Heart left ventricle (tissue), 16 donors: ENCODE results near the gene C12orf75. TPM values are rescaled to one million over a fixed set of nuclear protein-coding genes. Genes with fewer than 3 reads are reported as not detected.

Source experiments
- ATAC-seq, 4 donors: fragments of 200-7000 bp; cut with Tn5 transposase; one replicate each; pipeline ENCODE4 v1.9.1; 2020 to 2022; ENCODE audit warnings: moderate library complexity in 4 of 4, mild to moderate bottlenecking in 3 of 4, moderate number of reproducible peaks in 1 of 4
- DNase-seq, 5 donors: peaks; one replicate each; pipeline ENCODE4 v3.0.0-alpha.2; 2020
- H3K27ac ChIP-seq, 12 donors: fragments of 200-600 bp; sonication (generic) in 4 of 12; one replicate each; pipeline versions ENCODE4 v1.5.0 to v1.8.0; 2016 to 2022; ENCODE audit warnings: mild to moderate bottlenecking in 2 of 12
- H3K27me3 ChIP-seq, 9 donors: fragments of 200-600 bp; sonication (generic) in 2 of 9; one replicate each; pipeline versions ENCODE4 v1.5.1 to v1.8.0; 2016 to 2022; ENCODE audit warnings: mild to moderate bottlenecking in 3 of 9
- H3K36me3 ChIP-seq, 9 donors: fragments of 200-600 bp; sonication (generic) in 2 of 9; one replicate each; pipeline versions ENCODE4 v1.5.0 to v1.8.0; 2018 to 2022; ENCODE audit warnings: mild to moderate bottlenecking in 2 of 9
- H3K4me1 ChIP-seq, 12 donors: fragments of 200-600 bp; sonication (generic) in 4 of 12; one replicate each; pipeline versions ENCODE4 v1.5.0 to v1.8.0; 2016 to 2022; ENCODE audit warnings: mild to moderate bottlenecking in 3 of 12
- H3K4me3 ChIP-seq, 12 donors: fragments of 200-600 bp; sonication (generic) in 4 of 12; one replicate each; pipeline versions ENCODE4 v1.5.0 to v1.8.0; 2017 to 2022; ENCODE audit warnings: mild to moderate bottlenecking in 9 of 12, moderate library complexity in 4 of 12
- H3K9me3 ChIP-seq, 12 donors: fragments of 200-600 bp; sonication (generic) in 4 of 12; one replicate each; pipeline versions ENCODE4 v1.5.0 to v1.8.0; 2016 to 2022; ENCODE audit warnings: mild to moderate bottlenecking in 1 of 12
- CTCF ChIP-seq, 12 donors: fragments of 200-600 bp; sonication (generic) in 4 of 12; IDR thresholded peaks; one replicate each; pipeline versions ENCODE4 v1.5.0 to v1.8.0; 2018 to 2022; ENCODE audit warnings: antibody characterized with exemption in 12 of 12, mild to moderate bottlenecking in 5 of 12
- POLR2A ChIP-seq, 2 donors: fragments of 450-650 bp; IDR thresholded peaks; one replicate each; pipeline ENCODE4 v1.6.1; 2017; ENCODE audit warnings: antibody characterized with exemption in 2 of 2, mild to moderate bottlenecking in 2 of 2, moderate library complexity in 2 of 2
- WGBS, 4 donors: extraction: QIAGEN DNeasy Blood & Tissue Kit in 2 of 4; methylation state at CpG; one replicate each; pipeline versions ENCODE4 v1.1.5 to v1.1.7; 2013 to 2018; 5-methylcytosine and 5-hydroxymethylcytosine counted together
- intact Hi-C, 10 donors: fragments of 100-400 bp; cut with DNase I; formaldehyde crosslinking; loops; one replicate each; pipeline versions ENCODE4 v1.11.1 to v1.14.2; 2022
- polyA plus RNA-seq, 2 donors: library from polyadenylated mRNA; stranded (reverse); fragments of 200-250 nt; gene quantifications; one replicate each; pipeline ENCODE4 v1.2.3, GENCODE V29; 2013
- total RNA-seq, 9 donors: library from RNA; depleted of rRNA in 2 of 9; stranded (reverse); fragments of >200 nt in 2 of 9; fragmentation: NEBNext Ultra II Directional in 3 of 9; extraction: Animal tissue kit (Norgen Biotek cat#: 25700) in 3 of 9; gene quantifications; one replicate each; pipeline versions ENCODE4 v1.1.0 to v1.2.4, GENCODE V29; 2016 to 2023
- donor health status: ischemic (EF 13 %, LVEDD 7.1; RV severe dilation, severe dysfunction).
- donor health status: healthy with polysubstance abuse.
- donor health status: DM: no; HTN: yes; CAD: no.
- donor health status: DM: no; HTN: no; CAD: no.
- donor health status: ischemic (EF 25% LVEDD 6.9; RV normal size, moderate dysfunction).
- donor health status: ischemic (EF 25% LVEDD 5.7; RV mildly dilated, moderate dysfunction).
- donor health status: healthy.
- donor health status: DM: yes; HTN: yes; CAD: no.
- donor health status: ischemic (EF 35%, LVEDD 5.7; RV mildly dilated, moderate dysfunction).
- donor health status: nonischemic (EF 11% LVEDD 7.7; RV severe dilation, severe dysfunction).
- donor health status: DM: yes; HTN: yes; CAD: no.
- donor health status: PGD.
- donor health status: ischemic (EF 29% LVEDD 5.4; RV normal size, mild dysfunction).
- donor health status: nonischemic (EF 23%, LVEDD 6.1; RV moderate dilation, normal function).

Gene C12orf75
- total and polyA plus RNA-seq, 11 donors = 0.33 to 14.5 (median 1.4) TPM; not detected in 1

GRCh38 chr12:105316931-105317852, 13.3 kb upstream of the C12orf75 start:
- no peak for TF ChIP-seq POLR2A (IDR thresholded peaks at IDR 0.05)
- no peak for TF ChIP-seq CTCF (IDR thresholded peaks at IDR 0.05)
- Histone ChIP-seq H3K27me3 (no peaks in the 10 kb centered on the region), H3K27ac (no peak overlapping the region), H3K4me1 (no peaks in the 10 kb centered on the region), H3K9me3 (peaks cover 0 to 10% (median 3%) of the 10 kb centered on the region in 12 donors), H3K4me3 (no peak overlapping the region), H3K36me3 (no peaks in the 10 kb centered on the region)
- WGBS, 4 donors = 88 to 92% (median 88%) methylated on average over 4 of the region's 4 CpGs
- no peak for DNase-seq
- intact Hi-C loops = no loop called here
- no peak for ATAC-seq

GRCh38 chr12:105317942-105318621, 12.4 kb upstream of the C12orf75 start:
- no peak for TF ChIP-seq POLR2A (IDR thresholded peaks at IDR 0.05)
- Histone ChIP-seq H3K27me3 (no peaks in the 10 kb centered on the region), H3K27ac (no peak overlapping the region), H3K36me3 (no peaks in the 10 kb centered on the region), H3K4me3 (no peak overlapping the region), H3K9me3 (peaks cover 0 to 10% (median 3%) of the 10 kb centered on the region in 12 donors), H3K4me1 (no peaks in the 10 kb centered on the region)
- ATAC-seq (no peak), DNase-seq (no peak)
- 91 to 95% (median 92%) methylated on average over 3 of the region's 3 CpGs for WGBS, 4 donors
- intact Hi-C loops = no loop called here

- Histone ChIP-seq H3K9me3 (peaks cover 0 to 6% (median under 1%) of the 10 kb centered on the region in 12 donors), H3K4me3 (no peak overlapping the region), H3K4me1 (no peaks in the 10 kb centered on the region), H3K36me3 (no peaks in the 10 kb centered on the region), H3K27me3 (no peaks in the 10 kb centered on the region), H3K27ac (no peak overlapping the region)
- intact Hi-C loops = no loop called here
- 65 to 94% (median 83%) methylated on average over 2 of the region's 2 CpGs for WGBS, 4 donors
- DNase-seq (no peak), ATAC-seq (no peak)
- TF ChIP-seq CTCF (IDR thresholded peaks at IDR 0.05) = no peak
- TF ChIP-seq POLR2A (IDR thresholded peaks at IDR 0.05) = no peak
Observed at GRCh38 chr12:105318651-105319483, 11.6 kb upstream of the C12orf75 start.

- ATAC-seq (no peak), DNase-seq (no peak)
- H3K4me1 ChIP-seq = no peaks in the 10 kb centered on the region
- H3K4me3 ChIP-seq = no peak overlapping the region
- H3K36me3 ChIP-seq = no peaks in the 10 kb centered on the region
- no peaks in the 10 kb centered on the region for H3K27me3 ChIP-seq
- no peaks in the 10 kb centered on the region for H3K9me3 ChIP-seq
- intact Hi-C loops = no loop called here
- no peak for TF ChIP-seq CTCF (IDR thresholded peaks at IDR 0.05)
- TF ChIP-seq POLR2A (IDR thresholded peaks at IDR 0.05) = no peak
- 76 to 89% (median 79%) methylated on average over 7 to 8 of the region's 8 CpGs for WGBS, 4 donors
- no peak overlapping the region for H3K27ac ChIP-seq
Observed at GRCh38 chr12:105319691-105320209, 10.7 kb upstream of the C12orf75 start.
